ENCODE data around the gene KRTAP10-5. TPM values are rescaled to one million over a fixed set of nuclear protein-coding genes. Genes with fewer than 3 reads are reported as not detected.
"Not testable (repeated sequence)": the region's sequence is repeated elsewhere in the genome, so short reads cannot be mapped to it uniquely, and the experiment has no call there.

The KRTAP10-5 gene
- total RNA-seq, 4 donors from 2014 or later = not detected

DNA sequence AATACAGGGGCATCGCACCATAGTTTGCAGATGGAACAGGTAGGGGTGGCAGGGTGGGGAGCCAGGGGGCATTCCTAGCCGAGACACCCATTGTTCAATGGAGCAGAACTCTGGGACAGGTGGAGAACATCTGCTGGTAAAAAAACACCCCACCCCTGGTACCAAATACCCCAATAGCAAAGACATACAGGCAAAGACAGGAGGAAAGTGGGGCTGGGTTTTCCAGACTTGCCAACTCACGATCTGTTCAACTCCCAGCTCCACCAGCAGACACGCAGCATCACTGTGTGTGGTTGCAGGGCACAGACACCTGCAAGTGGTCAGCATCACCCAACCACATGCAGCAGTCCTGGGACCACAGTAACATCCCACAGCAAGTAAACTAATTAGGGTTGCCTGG, 31.1 kb upstream of the KRTAP10-5 start:
- no peak for TF ChIP-seq POLR2A (IDR thresholded peaks at IDR 0.05)
- no peak for TF ChIP-seq CTCF (IDR thresholded peaks at IDR 0.05 in 4 of 5, conservative IDR thresholded peaks at IDR 0.05 in 1 of 5)
- Histone ChIP-seq H3K27me3 (peaks cover 5 to 11% (median 5%) of the 10 kb centered on the region in 3 donors), H3K36me3 (no peaks in the 10 kb centered on the region), H3K4me1 (no peaks in the 10 kb centered on the region), H3K4me3 (no peak overlapping the region), H3K27ac (no peak overlapping the region), H3K9me3 (no peaks in the 10 kb centered on the region)
- ATAC-seq (no peak), DNase-seq (no peak)
- intact Hi-C loops (cut with DNase I; ENCODE audit: low total_unique reads) (no loop called here), in situ Hi-C loops (cut with MboI; ENCODE audit: low sequenced_read_pairs in 4 of 4) (no loop called here)

DNA sequence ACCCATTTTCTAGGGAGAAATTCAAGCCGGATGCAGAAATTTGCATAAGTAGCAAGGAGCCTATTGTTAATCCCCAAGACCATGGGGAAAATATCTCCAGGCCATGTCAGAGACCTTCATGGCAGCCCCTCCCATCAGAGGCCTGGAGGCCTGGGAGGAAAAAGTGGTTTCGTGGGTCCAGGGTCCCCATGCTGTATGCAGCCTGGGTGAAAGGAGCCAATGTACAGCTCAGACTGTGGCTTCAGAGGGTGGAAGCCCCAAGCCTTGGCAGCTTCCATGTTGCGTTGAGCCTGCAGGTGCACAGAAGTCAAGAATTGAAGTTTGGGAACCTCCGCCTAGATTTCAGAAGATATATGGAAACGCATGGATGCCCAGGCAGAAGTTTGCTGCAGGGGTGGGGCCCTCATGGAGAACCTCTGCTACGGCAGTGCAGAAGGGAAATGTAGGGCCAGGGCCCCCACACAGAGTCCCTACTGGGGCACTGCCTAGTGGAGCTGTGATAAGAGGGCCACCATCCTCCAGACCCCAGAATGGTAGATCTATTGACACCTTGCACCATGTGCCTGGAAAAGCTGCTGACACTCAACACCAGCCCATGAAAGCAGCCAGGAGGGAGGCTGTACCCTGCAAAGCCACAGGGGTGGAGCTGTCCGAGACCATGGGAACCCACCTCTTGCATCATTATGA, 29.9 kb upstream of the KRTAP10-5 start:
- H3K27ac ChIP-seq; H3K36me3 ChIP-seq; intact Hi-C loops (cut with DNase I; ENCODE audit: low total_unique reads); H3K4me1 ChIP-seq; H3K9me3 ChIP-seq; ATAC-seq; in situ Hi-C loops (cut with MboI; ENCODE audit: low sequenced_read_pairs in 4 of 4); DNase-seq; H3K4me3 ChIP-seq: not testable (repeated sequence)
- peaks cover 3 to 11% (median 5%) of the 10 kb centered on the region in 3 donors for H3K27me3 ChIP-seq

GRCh38 chr21:44609193-44609592, 28.8 kb upstream of the KRTAP10-5 start:
- Histone ChIP-seq H3K27me3 (peaks cover 0 to 10% (median 3%) of the 10 kb centered on the region in 3 donors), H3K9me3 (no peaks in the 10 kb centered on the region), H3K36me3 (no peaks in the 10 kb centered on the region), H3K4me3 (no peak overlapping the region), H3K4me1 (no peaks in the 10 kb centered on the region), H3K27ac (no peak overlapping the region)
- DNase-seq = no peak
- no peak for TF ChIP-seq POLR2A (IDR thresholded peaks at IDR 0.05)
- no peak for TF ChIP-seq CTCF (IDR thresholded peaks at IDR 0.05 in 4 of 5, conservative IDR thresholded peaks at IDR 0.05 in 1 of 5)
- in situ Hi-C loops (cut with MboI; ENCODE audit: low sequenced_read_pairs in 4 of 4) = no loop called here
- intact Hi-C loops (cut with DNase I; ENCODE audit: low total_unique reads) = no loop called here
- ATAC-seq = no peak

DNA sequence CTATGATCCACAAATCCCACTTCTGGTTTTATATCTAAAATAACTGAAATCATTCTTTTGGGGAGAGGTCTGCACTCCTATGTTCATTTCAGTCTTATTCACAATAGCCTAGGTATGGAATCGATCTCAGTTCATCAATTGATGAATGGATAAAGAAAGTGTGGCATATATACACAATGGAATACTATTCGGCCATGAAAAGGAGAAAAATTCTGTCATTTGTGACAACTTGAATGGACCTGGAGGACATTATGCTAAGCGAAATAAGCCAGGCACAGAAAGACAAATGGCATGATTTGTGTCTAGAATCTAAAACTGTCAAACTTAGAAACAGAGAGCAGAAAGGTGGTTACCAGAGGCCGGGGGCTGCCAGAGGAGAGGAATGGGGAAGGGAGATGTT, 26.1 kb upstream of the KRTAP10-5 start:
- H3K36me3 ChIP-seq = no peaks in the 10 kb centered on the region
- intact Hi-C loops (cut with DNase I; ENCODE audit: low total_unique reads) (no loop called here), in situ Hi-C loops (cut with MboI; ENCODE audit: low sequenced_read_pairs in 4 of 4) (no loop called here)
- no peak overlapping the region for H3K27ac ChIP-seq
- ATAC-seq = no peak
- no peak overlapping the region for H3K4me3 ChIP-seq
- no peaks in the 10 kb centered on the region for H3K9me3 ChIP-seq
- TF ChIP-seq CTCF (IDR thresholded peaks at IDR 0.05 in 4 of 5, conservative IDR thresholded peaks at IDR 0.05 in 1 of 5) (no peak), POLR2A (IDR thresholded peaks at IDR 0.05) (no peak)
- no peak for DNase-seq
- H3K4me1 ChIP-seq = no peaks in the 10 kb centered on the region
- peaks cover 6 to 24% (median 7%) of the 10 kb centered on the region in 3 donors for H3K27me3 ChIP-seq

- in situ Hi-C loops (cut with MboI; ENCODE audit: low sequenced_read_pairs in 4 of 4) (no loop called here), intact Hi-C loops (cut with DNase I; ENCODE audit: low total_unique reads) (no loop called here)
- no peaks in the 10 kb centered on the region for H3K36me3 ChIP-seq
- peaks cover 18 to 36% (median 23%) of the 10 kb centered on the region in 3 donors for H3K27me3 ChIP-seq
- no peak for DNase-seq
- H3K9me3 ChIP-seq = no peaks in the 10 kb centered on the region
- no peak for ATAC-seq
- H3K27ac ChIP-seq = no peak overlapping the region
- no peaks in the 10 kb centered on the region for H3K4me1 ChIP-seq
- H3K4me3 ChIP-seq = no peak overlapping the region
- TF ChIP-seq POLR2A (IDR thresholded peaks at IDR 0.05) = no peak
- TF ChIP-seq CTCF (IDR thresholded peaks at IDR 0.05 in 4 of 5, conservative IDR thresholded peaks at IDR 0.05 in 1 of 5) = no peak
These were observed 23.5 kb upstream of the KRTAP10-5 start for GRCh38 chr21:44603911-44604310.

Data from gastrocnemius medialis (tissue), 4 donors.